Esophagus squamous epithelium (tissue), 4 donors: ENCODE measurements around the gene PMEPA1.

Experiments used
- CTCF ChIP-seq, 6 experiments: fragments of 450-650 bp in 4 of 6; fragments of 200-600 bp in 2 of 6; sonication (generic) in 2 of 6; IDR thresholded peaks; one replicate each; pipeline ENCODE4 v1.5.1; 2016 to 2019; ENCODE audit warnings: antibody characterized with exemption in 6 of 6, mild to moderate bottlenecking in 4 of 6, moderate library complexity in 4 of 6
- POLR2A ChIP-seq, 4 donors: fragments of 450-650 bp; IDR thresholded peaks; one replicate each; pipeline ENCODE4 v1.6.1; 2017; ENCODE audit warnings: antibody characterized with exemption in 4 of 4, mild to moderate bottlenecking in 4 of 4, moderate library complexity in 3 of 4

GRCh38 chr20:57603120-57603519 is 106.7 kb downstream of the PMEPA1 start:
- TF ChIP-seq CTCF (IDR thresholded peaks at IDR 0.05), result no peak
- TF ChIP-seq POLR2A (IDR thresholded peaks at IDR 0.05), result no peak
